NCI-H1930 (cell line): ENCODE results near the gene CNPY1.

Experiments used
- DNase-seq, 2 experiments: peaks; one replicate each; lab custom pipeline; 2025; lab: John Stamatoyannopoulos, UW

Gene CNPY1

GRCh38 chr7:155454183-155455112 lies 91.9 kb downstream of the CNPY1 start:
- DNase-seq, result no peak

GRCh38 chr7:155453296-155454182 lies 92.8 kb downstream of the CNPY1 start:
- no peak for DNase-seq

- no peak for DNase-seq
These were observed 93.7 kb downstream of the CNPY1 start for GRCh38 chr7:155452505-155453295.

GRCh38 chr7:155451840-155452239 lies 94.5 kb downstream of the CNPY1 start:
- DNase-seq, result no peak
